Measurements from ENCODE around the gene CUL5.

- TF ChIP-seq GATA2 (IDR thresholded peaks at IDR 0.05; ENCODE audit: low read depth, low read length) (no peak), GATA3 (IDR thresholded peaks at IDR 0.05; ENCODE audit: low read depth, low read length) (no peak)
Observed at GRCh38 chr11:108007819-108008218, 879 bp upstream of the CUL5 start.
